Measurements from ENCODE around the gene MMP17. TPM values are rescaled to one million over a fixed set of nuclear protein-coding genes. Genes with fewer than 3 reads are reported as not detected.

Gene MMP17
- total RNA-seq (2022; extraction: Qiagen RNA extraction; ENCODE audit: low read depth), result 8.1 to 15.1 TPM (median 10.6 TPM) in 5 replicates

GRCh38 chr12:131827961-131828534 is at the start of gene MMP17:
Gene MMP17, plus strand, starts transcription at chr12:131828393. Its CDS starts 102 bp downstream, at chr12:131828495.

GRCh38 chr12:131894313-131894860 is 66.2 kb downstream of the MMP17 start, which contains the start of gene ULK1:
Gene ULK1, plus strand, starts transcription at chr12:131894622. Its CDS starts 380 bp downstream, at chr12:131895002.

Other genes starting within 250 kb of the MMP17 start
- 23.5 to 29.5 TPM (median 28.6 TPM) in 5 replicates for gene SFSWAP, start 117.3 kb upstream of the MMP17 start, total RNA-seq (2022; extraction: Qiagen RNA extraction; ENCODE audit: low read depth)
- 20.6 to 30.0 TPM (median 28.0 TPM) in 5 replicates for gene ULK1, start 66.2 kb downstream of the MMP17 start, total RNA-seq (2022; extraction: Qiagen RNA extraction; ENCODE audit: low read depth)
- 56.4 to 77.1 TPM (median 74.4 TPM) in 5 replicates for gene PUS1, start 100.9 kb downstream of the MMP17 start, total RNA-seq (2022; extraction: Qiagen RNA extraction; ENCODE audit: low read depth)
- gene EP400, start 121.5 kb downstream of the MMP17 start, total RNA-seq (2022; extraction: Qiagen RNA extraction; ENCODE audit: low read depth), result 21.1 to 25.8 TPM (median 24.7 TPM) in 5 replicates

Measured in A549 treated with GW870086 at 1 μM for 4 hours (cell line).